Measurements from ENCODE around the gene FBXO10.
A peak's percentile ranks its signal among the peaks of the same experiment; 100 is the strongest.

FBXO10 gene

GRCh38 chr9:37593883-37594448, 17.8 kb upstream of the FBXO10 start:
- DNase-seq: no peak

- peak; percentile 89 for DNase-seq
Measured at GRCh38 chr9:37592108-37592951, 16.1 kb upstream of the FBXO10 start, which contains the start of gene TOMM5. Gene TOMM5 (minus strand): TSS chr9:37592597. CDS start chr9:37592532, 65 bp downstream.

GRCh38 chr9:37587521-37587920, 11.3 kb upstream of the FBXO10 start:
- no peak for DNase-seq

- DNase-seq: no peak
Measured at GRCh38 chr9:37583522-37584121, 7.4 kb upstream of the FBXO10 start.

- DNase-seq: no peak
Measured at GRCh38 chr9:37582548-37583157, 6.5 kb upstream of the FBXO10 start.

GRCh38 chr9:37575511-37575914, 667 bp downstream of the FBXO10 start:
- DNase-seq: no peak

GRCh38 chr9:37575001-37575400, 1.2 kb downstream of the FBXO10 start:
- DNase-seq: no peak

GRCh38 chr9:37574241-37574721, 1.9 kb downstream of the FBXO10 start:
- no peak for DNase-seq

- DNase-seq: no peak
Measured at GRCh38 chr9:37571282-37571681, 4.9 kb downstream of the FBXO10 start.

GRCh38 chr9:37566716-37567115, 9.5 kb downstream of the FBXO10 start:
- DNase-seq: no peak

GRCh38 chr9:37565661-37566618, 10.2 kb downstream of the FBXO10 start:
- DNase-seq: no peak

- no peak for DNase-seq
Measured at GRCh38 chr9:37564916-37565315, 11.3 kb downstream of the FBXO10 start.

GRCh38 chr9:37563806-37564513, 12.2 kb downstream of the FBXO10 start:
- DNase-seq: no peak

GRCh38 chr9:37562826-37563225, 13.4 kb downstream of the FBXO10 start:
- DNase-seq: no peak

- DNase-seq: no peak
Measured at GRCh38 chr9:37561682-37562081, 14.5 kb downstream of the FBXO10 start.

- DNase-seq: no peak
Measured at GRCh38 chr9:37559855-37560592, 16.2 kb downstream of the FBXO10 start.

GRCh38 chr9:37559125-37559524, 17.1 kb downstream of the FBXO10 start:
- DNase-seq: no peak

- DNase-seq: no peak
Measured at GRCh38 chr9:37555786-37556185, 20.4 kb downstream of the FBXO10 start.

GRCh38 chr9:37554318-37554717, 21.9 kb downstream of the FBXO10 start:
- DNase-seq: no peak

GRCh38 chr9:37551888-37552287, 24.3 kb downstream of the FBXO10 start:
- DNase-seq: no peak

- DNase-seq: no peak
Measured at GRCh38 chr9:37551468-37551867, 24.7 kb downstream of the FBXO10 start.

Data from stimulated activated CD4-positive, alpha-beta T cell treated with anti-CD3 and anti-CD28 coated beads, Interleukin-4, amount 100 ng/mL, for 1 hour (primary cell).